Measurements from ENCODE around the gene KRTAP20-4.

The KRTAP20-4 gene

GRCh38 chr21:30620522-30620921, at the start of gene KRTAP20-4:
TSS of gene KRTAP20-4 (plus strand) at chr21:30620627.
- no peak for DNase-seq (ENCODE audit: low spot score)

DNA sequence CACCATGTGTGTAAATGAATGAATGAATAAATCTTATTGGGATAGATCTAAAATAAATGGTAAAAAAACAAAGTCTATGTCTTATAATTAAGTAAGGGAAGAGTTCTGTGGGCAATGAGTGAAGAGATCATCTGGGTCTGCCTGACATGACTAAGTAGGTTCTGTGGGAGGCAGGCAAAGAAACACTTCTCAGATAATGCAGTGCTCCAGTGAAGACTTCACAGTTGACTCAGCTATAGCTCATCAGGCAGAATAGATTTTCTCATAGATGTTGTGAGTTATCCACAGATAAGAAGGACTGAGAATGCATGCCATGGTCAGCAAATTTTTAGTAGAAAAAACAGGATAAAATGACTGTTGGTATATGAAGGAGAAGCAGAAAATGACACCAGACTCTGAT, 42.7 kb upstream of the KRTAP20-4 start:
- no peak for DNase-seq (ENCODE audit: low spot score)

DNA sequence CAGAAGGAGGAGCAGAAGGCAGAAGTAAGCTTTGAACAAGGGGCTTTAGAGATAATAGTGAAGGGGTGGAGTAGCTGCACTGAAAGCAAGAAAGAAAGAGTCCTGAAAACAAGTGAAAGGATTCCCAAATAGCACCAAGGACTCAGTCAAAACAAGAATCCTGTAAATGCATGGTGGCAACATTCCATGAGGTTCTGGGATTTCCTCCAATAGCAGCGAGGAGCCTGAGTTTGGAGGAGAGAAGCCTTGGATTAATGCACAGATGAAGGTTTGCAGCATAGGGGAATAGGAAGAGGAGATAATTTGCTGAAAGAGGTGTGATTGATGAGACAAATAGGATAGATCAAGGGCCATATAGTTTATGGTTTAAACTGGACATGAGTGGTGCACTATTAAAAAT, 41.1 kb upstream of the KRTAP20-4 start:
- no peak for DNase-seq (ENCODE audit: low spot score)

DNA sequence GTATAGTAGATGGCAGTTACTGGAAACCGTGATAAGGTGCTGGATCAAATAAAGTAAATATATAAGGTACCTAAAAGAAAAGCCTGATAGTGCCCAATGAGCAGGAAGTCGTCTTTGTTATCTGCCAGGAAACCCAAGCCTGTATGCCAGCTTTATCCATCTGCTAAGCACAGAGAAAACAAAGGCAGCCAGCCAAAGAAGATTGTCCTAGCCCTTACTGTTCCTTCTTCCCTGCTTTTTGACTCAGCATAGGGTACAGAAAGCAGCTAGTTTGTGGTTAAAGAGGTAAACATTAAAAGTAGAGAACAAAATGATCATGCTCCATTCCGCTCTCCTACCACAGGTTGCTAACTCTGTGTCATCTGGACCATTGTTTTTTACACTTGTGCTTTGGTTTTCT, 40.3 kb upstream of the KRTAP20-4 start:
- DNase-seq (ENCODE audit: low spot score): no peak

DNA sequence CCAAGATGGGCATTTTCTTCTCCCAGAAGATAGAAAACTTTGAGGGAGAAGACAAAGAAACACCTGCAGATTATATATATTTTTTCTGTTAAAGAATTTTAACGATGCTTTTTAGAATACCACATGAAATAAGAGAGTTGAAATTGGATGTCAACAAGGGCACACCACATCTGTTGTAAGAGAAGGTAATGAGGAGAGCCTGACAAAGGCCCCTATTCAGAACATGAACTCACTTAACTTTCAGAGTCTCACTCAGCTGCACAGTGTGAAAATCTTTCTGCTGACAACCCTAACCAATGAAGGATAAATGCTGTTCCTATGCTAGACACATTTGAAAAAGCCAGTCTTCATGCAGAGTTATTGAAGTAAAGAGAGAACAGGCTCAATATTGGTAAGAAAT, 37.6 kb upstream of the KRTAP20-4 start:
- no peak for DNase-seq (ENCODE audit: low spot score)

GRCh38 chr21:30590297-30590696, 30.1 kb upstream of the KRTAP20-4 start, which contains the start of gene KRTAP22-2:
TSS of gene KRTAP22-2 (minus strand) at chr21:30590397.
- DNase-seq (ENCODE audit: low spot score): no peak

GRCh38 chr21:30592140-30592539, 28.3 kb upstream of the KRTAP20-4 start, which contains the start of gene KRTAP6-3:
TSS of gene KRTAP6-3 (plus strand) at chr21:30592440. CDS start at chr21:30592446, 6 bp downstream.
- no peak for DNase-seq (ENCODE audit: low spot score)

DNA sequence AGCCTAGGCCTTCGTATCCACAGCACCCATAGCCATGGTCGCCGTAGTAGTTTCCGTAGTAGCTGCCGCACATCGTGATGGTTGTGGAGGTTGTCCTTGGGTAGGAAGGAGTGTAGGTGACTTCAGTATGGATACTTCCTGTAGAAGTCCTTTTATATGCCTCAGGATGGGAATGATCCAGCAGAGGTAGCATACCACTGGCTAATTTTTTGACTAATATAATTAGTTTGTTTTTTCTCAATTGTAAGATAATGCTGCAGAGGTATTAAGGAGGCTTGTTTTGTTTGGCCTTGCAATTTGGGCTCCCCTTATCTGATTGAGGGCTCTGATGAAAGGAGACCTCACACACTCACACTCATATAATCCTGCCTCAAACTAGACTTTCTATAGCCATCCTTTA, 21.6 kb upstream of the KRTAP20-4 start, which contains the start of gene KRTAP6-2:
KRTAP6-2 (minus strand) TSS at position 101 of the 400 bp plus-strand sequence; CDS start at position 73, 28 bp downstream.
- no peak for DNase-seq (ENCODE audit: low spot score)

- DNase-seq (ENCODE audit: low spot score): no peak
Measured at GRCh38 chr21:30600787-30601186, 19.6 kb upstream of the KRTAP20-4 start, which contains the start of gene KRTAP22-1. TSS of gene KRTAP22-1 (plus strand) at chr21:30601087.

DNA sequence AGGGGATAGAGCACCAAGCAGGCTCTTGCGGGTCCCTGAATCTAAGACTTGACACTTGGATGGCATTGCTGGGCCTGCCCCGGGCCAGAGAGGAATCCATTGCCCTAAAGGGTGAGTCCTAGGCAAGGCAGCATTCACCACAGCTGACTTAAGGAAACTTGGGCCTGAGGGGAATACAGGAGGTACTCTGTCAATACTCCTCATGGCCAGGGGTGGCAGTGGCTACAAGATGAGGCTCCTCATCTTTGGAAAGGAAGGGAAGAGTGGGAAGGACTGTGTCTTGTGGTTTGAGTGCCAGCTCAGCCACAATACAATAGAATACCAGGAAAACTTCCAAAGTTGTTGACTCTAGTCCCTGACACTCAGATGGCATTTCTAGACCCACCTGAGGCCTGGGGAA, 14.5 kb upstream of the KRTAP20-4 start:
- no peak for DNase-seq (ENCODE audit: low spot score)

DNA sequence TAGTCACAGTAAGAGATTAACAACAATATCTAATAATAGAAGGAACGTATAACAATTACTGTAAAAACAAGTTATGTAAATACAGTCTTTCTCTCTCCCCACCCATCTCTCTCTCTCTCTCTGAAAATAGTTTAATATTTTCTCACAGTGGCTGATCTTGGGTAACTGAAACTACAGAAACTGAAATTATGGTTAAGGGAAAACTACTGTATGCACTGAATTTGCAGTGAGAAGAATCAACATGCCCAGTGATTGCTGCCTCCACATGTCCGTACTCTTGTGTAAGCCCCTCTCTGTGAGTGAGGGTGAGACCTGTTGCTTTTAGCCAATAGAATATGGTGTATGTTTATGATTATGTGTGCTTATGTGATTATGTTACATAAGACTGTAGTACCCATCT, 8.3 kb upstream of the KRTAP20-4 start:
- DNase-seq (ENCODE audit: low spot score): no peak

DNA sequence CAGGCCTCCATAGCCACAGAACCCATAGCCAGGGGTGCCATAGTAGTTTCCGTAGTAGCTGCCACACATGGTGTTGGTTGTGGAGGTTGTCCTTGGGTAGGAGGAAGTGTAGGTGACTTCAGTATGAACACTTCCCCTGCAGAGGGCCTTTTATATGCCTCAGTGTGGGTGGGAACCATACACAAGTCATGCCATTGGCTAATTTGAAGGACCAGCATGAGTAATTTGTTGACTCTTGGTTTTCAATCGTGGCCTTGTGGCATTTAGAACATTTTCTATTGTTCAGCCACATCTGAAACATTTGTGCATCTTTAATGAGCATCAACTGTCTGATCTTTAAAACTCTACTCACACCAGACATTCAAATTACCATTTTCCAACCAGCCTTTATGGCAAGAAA, 6.6 kb upstream of the KRTAP20-4 start, which contains the start of gene KRTAP6-1:
KRTAP6-1 (minus strand) TSS at position 95 of the 400 bp plus-strand sequence; CDS start at position 69, 26 bp downstream.
- no peak for DNase-seq (ENCODE audit: low spot score)

GRCh38 chr21:30615199-30615598, 5.2 kb upstream of the KRTAP20-4 start:
- DNase-seq (ENCODE audit: low spot score): no peak

DNA sequence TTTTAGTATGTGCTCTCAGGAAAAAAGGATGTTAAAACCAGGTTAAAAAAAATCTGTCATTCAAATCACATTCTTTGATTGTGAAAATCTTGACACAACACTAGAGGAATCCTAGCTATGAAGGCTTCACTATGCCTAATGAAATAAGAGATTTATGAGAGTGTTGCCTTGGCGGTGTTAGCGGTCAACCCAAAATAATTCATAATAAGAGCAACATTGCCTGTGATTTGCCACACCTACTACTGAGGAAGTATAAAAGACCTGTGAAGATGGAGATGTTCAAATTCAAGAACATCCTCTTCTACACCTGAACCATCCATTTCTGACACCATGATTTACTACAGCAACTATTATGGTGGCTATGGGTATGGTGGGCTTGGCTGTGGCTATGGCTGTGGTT, 4.3 kb upstream of the KRTAP20-4 start, which contains the start of gene KRTAP20-1:
KRTAP20-1 (plus strand) TSS at position 301 of the 400 bp plus-strand sequence; CDS start at position 331, 30 bp downstream.
- DNase-seq (ENCODE audit: low spot score): no peak

DNA sequence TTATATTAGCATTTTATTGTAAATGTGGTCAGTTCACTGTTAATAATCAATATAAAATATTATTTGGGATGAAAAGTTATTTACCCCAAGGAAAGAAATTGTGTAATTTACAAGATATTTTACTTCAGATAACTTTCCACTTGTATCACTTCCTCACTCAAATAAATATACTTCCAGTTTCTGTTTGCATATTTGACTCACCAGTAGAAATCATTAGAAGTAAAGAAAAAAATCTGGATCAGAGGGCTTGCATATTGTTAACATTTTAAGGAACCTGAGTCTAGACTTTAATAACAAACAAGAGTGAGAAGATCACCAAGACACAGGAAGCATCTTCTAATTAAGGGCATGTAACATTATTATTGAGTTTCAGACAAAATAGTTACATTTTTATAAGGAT, 347 bp upstream of the KRTAP20-4 start:
- no peak for DNase-seq (ENCODE audit: low spot score)

DNA sequence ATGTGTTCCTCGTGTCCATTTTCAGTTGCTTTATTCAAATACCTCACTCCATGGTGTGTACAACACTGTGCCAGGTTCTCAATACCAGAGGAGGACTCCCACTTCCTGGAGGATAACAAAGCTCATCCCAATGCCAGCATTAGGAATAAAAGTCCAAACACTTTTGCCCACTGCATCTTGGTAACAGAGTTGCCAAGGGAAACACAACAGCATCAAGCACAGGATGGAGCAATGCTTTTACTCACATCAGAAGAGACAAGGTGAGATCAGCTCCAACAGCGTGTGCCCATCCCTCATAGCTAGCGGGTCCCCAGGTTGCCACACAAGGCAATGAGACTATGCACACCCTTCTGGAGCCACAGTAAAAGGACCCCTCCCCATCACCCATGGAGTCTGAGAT, 2.9 kb downstream of the KRTAP20-4 start:
- DNase-seq (ENCODE audit: low spot score): no peak

DNA sequence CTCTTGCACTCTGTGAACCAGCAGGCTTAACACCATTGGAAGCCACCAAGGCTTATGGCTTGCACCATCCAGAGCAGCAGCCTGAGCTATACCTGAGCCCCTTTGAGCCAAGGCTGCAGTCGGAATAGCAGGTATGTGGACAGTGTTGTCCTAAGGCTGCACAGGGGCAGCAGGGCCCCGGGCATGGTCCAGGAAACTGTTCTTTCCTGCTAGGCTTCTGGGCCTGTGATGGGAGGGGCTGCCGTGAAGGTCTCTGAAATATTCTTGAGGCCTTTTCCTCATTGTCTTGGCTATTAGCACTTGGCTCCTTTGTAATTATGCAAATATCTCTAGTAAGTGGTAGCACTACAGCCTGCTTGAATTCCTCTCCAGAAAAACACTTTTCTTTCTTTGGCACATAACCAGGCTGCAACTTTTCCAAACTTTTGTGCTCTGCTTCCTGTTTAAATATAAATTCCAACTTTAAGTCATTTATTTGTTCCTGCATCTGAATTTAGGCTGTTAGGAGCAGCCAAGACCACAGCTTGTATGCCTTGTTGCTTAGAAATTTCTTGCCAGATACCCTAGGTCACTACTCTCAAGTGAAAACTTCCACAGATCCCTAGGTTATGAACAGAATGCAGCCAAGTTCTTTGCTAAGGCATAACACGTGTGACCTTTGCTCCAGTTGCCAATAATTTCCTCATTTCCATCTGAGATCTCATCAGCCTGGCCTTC, 5.2 kb downstream of the KRTAP20-4 start:
- DNase-seq (ENCODE audit: low spot score): no peak

DNA sequence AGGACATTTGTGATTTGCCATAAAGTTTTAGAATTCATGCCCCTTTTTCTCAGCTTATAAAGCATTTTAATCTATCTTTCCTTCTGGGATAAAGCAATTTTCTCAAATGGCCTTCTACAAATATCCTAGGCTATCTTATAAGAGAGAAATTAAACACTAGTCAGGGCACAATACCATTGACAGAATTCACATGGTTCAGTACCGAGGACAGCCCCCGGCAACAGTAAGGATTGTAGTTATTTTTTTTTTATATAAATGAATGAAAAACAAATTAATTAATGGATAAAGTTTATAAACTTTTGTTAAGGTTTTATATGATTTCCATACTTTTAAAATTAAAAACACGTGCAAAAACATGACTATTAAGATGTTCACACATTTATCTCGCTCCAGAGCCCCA, 7.7 kb downstream of the KRTAP20-4 start:
- no peak for DNase-seq (ENCODE audit: low spot score)

DNA sequence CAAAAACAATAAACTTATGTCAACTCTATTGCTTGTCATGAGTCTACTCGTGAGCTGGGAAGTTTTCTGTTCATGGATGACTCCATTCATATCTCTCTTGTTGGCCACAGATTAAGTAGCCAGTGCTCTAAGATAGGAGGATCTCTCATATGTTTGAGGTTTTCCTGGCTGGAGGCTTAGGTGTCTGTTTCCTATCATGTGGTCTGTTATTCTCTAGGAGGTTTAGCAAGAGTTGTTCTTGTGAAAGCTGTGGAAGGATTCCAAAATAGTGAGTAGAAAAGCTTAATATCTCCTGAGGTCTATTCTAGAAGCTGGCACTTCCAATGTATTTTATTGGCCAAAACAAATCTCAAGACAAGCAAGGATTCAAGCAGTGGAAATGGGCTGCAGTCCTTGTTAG, 8.8 kb downstream of the KRTAP20-4 start:
- DNase-seq (ENCODE audit: low spot score): no peak

DNA sequence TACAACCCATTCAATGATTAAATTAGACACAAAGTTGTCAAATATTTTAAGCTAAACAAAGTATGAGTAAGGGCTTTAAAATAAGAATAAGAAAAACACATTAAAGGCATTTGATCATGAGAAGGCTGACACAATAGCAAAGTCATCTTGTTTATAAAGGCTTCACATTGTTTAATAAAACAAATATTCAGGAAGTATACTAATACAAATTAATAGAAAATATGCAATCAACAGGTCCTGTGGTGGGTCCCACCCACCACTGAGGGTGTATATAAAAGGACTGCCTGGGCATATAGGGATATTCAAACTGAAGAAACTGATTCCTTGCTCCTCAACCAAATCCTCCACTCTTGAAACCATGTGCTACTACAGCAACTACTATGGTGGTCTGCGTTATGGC, 14.5 kb downstream of the KRTAP20-4 start, which contains the start of gene KRTAP20-2:
KRTAP20-2 (plus strand) TSS at position 301 of the 400 bp plus-strand sequence; CDS start at position 359, 58 bp downstream.
- no peak for DNase-seq (ENCODE audit: low spot score)

- no peak for DNase-seq (ENCODE audit: low spot score)
Measured at GRCh38 chr21:30638686-30639085, 18.3 kb downstream of the KRTAP20-4 start.

GRCh38 chr21:30642564-30642963, 22.1 kb downstream of the KRTAP20-4 start, which contains the start of gene KRTAP20-3:
TSS of gene KRTAP20-3 (plus strand) at chr21:30642864.
- no peak for DNase-seq (ENCODE audit: low spot score)

- DNase-seq (ENCODE audit: low spot score): no peak
Measured at GRCh38 chr21:30646904-30647414, 26.5 kb downstream of the KRTAP20-4 start.

Measured in AG20443 (cell line).